ENCODE data around the gene RRP7A.
"Not testable (repeated sequence)": the region's sequence is repeated elsewhere in the genome, so short reads cannot be mapped to it uniquely, and the experiment has no call there.

The RRP7A gene

DNA sequence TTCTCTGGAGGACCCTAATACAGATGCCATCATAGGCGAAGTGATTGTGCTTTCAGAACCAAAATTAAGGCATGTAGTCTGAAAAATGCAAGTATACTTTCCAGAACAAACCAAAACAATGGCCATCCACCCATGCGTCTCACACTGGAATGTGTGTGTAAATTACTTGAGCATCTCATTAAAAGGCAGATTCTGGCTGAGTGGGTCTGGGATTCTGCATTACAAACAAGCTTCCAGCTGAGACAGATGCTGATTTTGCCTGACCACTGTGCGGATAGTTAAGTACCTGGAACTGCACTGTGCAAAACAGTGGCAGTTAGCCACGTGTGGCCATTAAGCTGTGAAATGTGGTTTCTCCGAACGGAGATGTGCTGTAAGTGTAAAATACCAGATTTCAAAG, 26.2 kb downstream of the RRP7A start:
- DNase-seq, result no peak

DNA sequence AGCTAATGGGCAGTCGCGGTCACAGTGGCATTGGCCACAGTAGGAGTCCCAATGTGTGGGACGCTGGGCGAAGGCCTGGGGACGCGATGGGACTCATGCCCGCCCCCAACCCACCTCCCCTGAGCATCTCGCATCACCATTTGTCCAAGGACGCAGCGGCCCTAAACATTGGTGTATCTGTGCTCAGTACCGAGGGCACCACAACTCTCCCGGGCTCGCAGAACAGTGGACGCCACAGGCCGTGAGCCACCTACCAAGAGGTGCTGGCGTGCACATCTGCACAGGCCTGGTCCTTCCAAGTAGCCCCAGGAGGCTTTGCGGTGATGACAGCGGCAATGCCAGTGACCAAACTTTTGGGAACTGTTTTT, 27.3 kb downstream of the RRP7A start:
- no peak for DNase-seq

DNA sequence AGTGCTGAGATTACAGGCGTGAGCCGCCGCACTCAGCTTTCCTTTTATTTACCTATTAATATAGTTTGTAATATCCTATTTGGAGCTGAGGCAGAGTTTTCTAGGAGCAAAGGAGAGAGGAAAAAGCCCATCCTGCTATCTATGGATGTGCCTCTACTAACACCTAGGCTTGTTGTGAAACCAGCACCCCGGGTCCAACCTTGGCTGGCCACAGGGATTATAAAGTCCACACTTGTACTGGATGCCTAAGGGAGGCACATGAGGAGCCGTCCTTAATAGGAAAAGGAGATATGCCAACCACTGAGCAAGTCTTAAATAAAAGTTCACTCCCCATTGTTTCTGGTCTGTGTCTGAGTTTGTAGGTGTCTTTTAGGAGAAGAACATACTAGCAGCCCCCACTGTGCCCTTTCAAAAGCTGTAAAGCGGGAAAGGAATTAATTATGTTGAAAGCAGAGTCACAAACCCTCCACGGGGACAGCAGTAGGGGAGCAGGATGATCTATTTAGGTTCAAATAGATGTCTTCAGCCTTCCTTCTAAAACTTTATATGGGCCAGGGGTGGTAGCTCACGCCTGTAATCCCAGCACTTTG, 29.3 kb downstream of the RRP7A start:
- DNase-seq, result no peak

DNA sequence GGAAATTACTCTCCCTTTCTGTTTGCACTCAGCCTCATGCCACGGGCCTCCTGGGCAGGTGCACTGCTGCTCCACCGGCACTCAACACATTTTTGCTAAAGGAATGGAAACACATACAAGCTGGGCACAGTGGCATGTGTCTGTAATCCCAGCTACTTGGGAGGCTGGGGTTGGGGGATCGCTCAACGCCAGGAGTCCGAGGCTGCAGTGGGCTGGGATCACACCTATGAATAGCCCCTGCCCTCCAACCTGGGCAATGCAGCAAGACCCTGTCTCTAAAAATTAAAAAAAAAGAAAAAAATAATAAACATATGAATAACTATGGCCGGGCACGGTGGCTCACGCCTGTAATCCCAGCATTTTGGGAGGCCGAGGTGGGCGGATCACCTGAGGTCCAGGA, 30.6 kb downstream of the RRP7A start:
- no peak for DNase-seq

- no peak for DNase-seq
Measured at GRCh38 chr22:42484506-42484905, 35.1 kb downstream of the RRP7A start.

GRCh38 chr22:42483610-42484223, 35.9 kb downstream of the RRP7A start:
- DNase-seq, result not testable (repeated sequence)

DNA sequence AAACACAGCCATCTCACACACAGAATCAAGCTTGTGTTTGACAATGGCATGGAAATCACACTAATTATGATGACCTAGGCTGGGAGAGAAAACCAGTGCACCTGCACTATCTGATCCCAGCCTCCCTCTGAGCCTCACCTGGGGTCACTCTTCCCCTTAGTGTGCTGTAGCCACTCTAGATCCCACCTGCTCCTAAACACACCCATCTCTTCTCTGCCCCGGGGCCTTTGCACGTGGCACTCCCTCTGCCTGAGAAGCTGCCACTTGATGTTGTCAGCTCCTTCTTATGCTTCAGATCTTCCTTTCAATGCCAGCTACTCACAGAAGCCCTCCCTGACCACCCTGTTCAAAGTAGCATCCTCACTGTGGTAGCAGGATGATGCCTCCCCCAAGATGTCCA, 44.5 kb downstream of the RRP7A start:
- DNase-seq, result no peak

- no peak for DNase-seq
Measured at GRCh38 chr22:42473484-42474193, 46.0 kb downstream of the RRP7A start.

DNA sequence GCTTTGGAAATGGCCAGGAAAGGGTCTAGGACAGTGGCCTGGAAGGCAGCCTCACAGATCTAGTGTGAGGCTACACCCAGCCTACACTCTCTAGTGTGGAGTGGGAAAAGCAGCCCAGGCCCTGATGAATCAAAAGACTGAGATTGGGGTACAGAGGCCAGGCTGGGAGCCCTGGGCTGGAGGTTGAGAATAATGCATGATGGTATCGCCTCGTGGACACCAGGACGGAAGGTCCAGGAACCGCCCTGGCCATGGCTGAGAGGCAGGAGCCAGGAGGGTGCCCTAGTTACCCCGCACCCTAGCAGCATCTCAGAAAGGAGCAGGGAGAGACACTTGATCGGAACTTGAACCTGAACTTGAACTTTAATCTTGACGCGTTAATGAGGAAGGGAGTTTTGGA, 46.9 kb downstream of the RRP7A start:
- DNase-seq, result no peak

- no peak for DNase-seq
Measured at GRCh38 chr22:42471441-42471840, 48.2 kb downstream of the RRP7A start.

- no peak for DNase-seq
Measured at GRCh38 chr22:42470366-42471082, 49.1 kb downstream of the RRP7A start.

DNA sequence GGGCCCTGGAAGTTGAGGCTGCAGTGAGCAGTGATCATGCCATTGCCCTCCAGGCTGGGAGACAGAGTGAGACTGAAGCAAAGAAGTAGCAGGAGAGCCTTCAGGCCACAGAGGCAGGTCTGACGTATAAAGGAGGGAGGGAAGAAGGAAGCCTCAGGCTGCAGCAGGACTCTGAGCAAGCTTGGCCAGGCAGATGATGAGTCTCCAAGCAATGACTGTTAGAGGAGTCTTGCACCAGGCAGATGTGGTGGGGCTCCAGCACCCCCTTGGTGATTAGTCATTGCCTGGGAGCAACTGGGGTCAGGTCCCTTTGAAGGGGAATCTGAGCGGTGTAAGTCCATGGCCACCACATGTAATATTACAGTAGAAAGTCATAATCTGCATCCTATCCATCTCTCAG, 50.8 kb downstream of the RRP7A start:
- DNase-seq, result no peak

GRCh38 chr22:42462016-42462415, 57.6 kb downstream of the RRP7A start:
- DNase-seq, result peak; percentile 45

DNA sequence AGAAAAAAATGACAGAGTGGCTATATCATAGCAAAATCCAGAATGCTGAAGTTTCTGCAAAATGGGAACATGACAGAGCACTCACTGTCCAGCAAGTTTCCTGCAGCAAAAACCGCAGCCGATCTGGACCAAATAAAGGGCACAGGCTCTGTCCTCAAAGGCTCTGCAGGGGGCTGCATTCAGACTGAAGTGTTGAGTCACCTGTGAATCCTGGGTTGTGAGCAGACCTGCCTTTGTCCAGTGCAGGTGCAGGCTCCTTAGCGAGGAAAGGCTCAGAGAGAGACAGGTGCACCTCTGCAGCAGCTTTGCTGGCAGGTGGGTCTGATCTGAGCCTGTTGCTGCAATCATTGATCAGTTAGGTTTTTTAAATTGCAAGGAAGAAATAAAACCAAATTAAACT, 58.1 kb downstream of the RRP7A start:
- DNase-seq, result peak; percentile 38

All from NCI-H1436 treated with DMSO at 0.1 percent for 48 hours (cell line).